Measurements from ENCODE around the gene FNIP1. TPM values are rescaled to one million over a fixed set of nuclear protein-coding genes. Genes with fewer than 3 reads are reported as not detected.

FNIP1 gene
- total and polyA plus RNA-seq, 2 of the 13 experiments (the other 11 are each of a cell fraction or from before 2014, with no cell fraction given), result 10.9 to 29.3 TPM

GRCh38 chr5:131634996-131635683 is 161.7 kb downstream of the FNIP1 start, which contains the start of gene RAPGEF6 (continued):
- TF ChIP-seq PREB (CRISPR knock-in tag; IDR thresholded peaks at IDR 0.05) (no peak), MAFG (CRISPR knock-in tag; IDR thresholded peaks at IDR 0.05) (no peak), NAIF1 (CRISPR knock-in tag; IDR thresholded peaks at IDR 0.05; ENCODE audit: borderline replicate concordance) (peak; percentile 47; the same call in 1 of the 2 replicates), TEAD3 (CRISPR knock-in tag; optimal IDR thresholded peaks at IDR 0.05; ENCODE audit: borderline replicate concordance) (peak; percentile 34), EED (CRISPR knock-in tag; IDR thresholded peaks at IDR 0.05) (peak; percentile 12; the same call in 1 of the 2 replicates), XBP1 (CRISPR knock-in tag; IDR thresholded peaks at IDR 0.05) (no peak), MIXL1 (CRISPR knock-in tag; IDR thresholded peaks at IDR 0.05) (peak; percentile 69), GABPB1 (CRISPR knock-in tag; IDR thresholded peaks at IDR 0.05) (peak; percentile 83), ATF7-NPFF (CRISPR knock-in tag; IDR thresholded peaks at IDR 0.05; ENCODE audit: low read depth) (no peak), MIER3 (CRISPR knock-in tag; IDR thresholded peaks at IDR 0.05; ENCODE audit: borderline replicate concordance) (no peak; the same call in 1 of the 2 replicates), RFXAP (CRISPR knock-in tag; IDR thresholded peaks at IDR 0.05; ENCODE audit: borderline replicate concordance) (peak; percentile 27; the same call in 1 of the 2 replicates), KAT8 (CRISPR knock-in tag; IDR thresholded peaks at IDR 0.05) (peak; percentile 94), ATAD3A (CRISPR knock-in tag; IDR thresholded peaks at IDR 0.05) (no peak), ZUFSP (CRISPR knock-in tag; IDR thresholded peaks at IDR 0.05; ENCODE audit: borderline replicate concordance) (no peak), ZNF10 (CRISPR knock-in tag; IDR thresholded peaks at IDR 0.05; ENCODE audit: borderline replicate concordance, low read depth) (no peak)
- TF ChIP-seq, protein P1, sequence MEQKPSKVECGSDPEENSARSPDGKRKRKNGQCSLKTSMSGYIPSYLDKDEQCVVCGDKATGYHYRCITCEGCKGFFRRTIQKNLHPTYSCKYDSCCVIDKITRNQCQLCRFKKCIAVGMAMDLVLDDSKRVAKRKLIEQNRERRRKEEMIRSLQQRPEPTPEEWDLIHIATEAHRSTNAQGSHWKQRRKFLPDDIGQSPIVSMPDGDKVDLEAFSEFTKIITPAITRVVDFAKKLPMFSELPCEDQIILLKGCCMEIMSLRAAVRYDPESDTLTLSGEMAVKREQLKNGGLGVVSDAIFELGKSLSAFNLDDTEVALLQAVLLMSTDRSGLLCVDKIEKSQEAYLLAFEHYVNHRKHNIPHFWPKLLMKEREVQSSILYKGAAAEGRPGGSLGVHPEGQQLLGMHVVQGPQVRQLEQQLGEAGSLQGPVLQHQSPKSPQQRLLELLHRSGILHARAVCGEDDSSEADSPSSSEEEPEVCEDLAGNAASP (CRISPR knock-in tag; IDR thresholded peaks at IDR 0.05; ENCODE audit: borderline replicate concordance), result peak; percentile 38; the same call in 1 of the 2 replicates
- TF ChIP-seq, protein P2, sequence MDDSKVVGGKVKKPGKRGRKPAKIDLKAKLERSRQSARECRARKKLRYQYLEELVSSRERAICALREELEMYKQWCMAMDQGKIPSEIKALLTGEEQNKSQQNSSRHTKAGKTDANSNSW (CRISPR knock-in tag; IDR thresholded peaks at IDR 0.05; ENCODE audit: borderline replicate concordance), result peak; percentile 23; the same call in 1 of the 2 replicates
- TF ChIP-seq, protein P3, sequence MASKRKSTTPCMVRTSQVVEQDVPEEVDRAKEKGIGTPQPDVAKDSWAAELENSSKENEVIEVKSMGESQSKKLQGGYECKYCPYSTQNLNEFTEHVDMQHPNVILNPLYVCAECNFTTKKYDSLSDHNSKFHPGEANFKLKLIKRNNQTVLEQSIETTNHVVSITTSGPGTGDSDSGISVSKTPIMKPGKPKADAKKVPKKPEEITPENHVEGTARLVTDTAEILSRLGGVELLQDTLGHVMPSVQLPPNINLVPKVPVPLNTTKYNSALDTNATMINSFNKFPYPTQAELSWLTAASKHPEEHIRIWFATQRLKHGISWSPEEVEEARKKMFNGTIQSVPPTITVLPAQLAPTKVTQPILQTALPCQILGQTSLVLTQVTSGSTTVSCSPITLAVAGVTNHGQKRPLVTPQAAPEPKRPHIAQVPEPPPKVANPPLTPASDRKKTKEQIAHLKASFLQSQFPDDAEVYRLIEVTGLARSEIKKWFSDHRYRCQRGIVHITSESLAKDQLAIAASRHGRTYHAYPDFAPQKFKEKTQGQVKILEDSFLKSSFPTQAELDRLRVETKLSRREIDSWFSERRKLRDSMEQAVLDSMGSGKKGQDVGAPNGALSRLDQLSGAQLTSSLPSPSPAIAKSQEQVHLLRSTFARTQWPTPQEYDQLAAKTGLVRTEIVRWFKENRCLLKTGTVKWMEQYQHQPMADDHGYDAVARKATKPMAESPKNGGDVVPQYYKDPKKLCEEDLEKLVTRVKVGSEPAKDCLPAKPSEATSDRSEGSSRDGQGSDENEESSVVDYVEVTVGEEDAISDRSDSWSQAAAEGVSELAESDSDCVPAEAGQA (IDR thresholded peaks at IDR 0.05; ENCODE audit: low read depth), result no peak
- TF ChIP-seq, protein P3 (CRISPR knock-in tag; IDR thresholded peaks at IDR 0.05; ENCODE audit: borderline replicate concordance), result no peak

All from HepG2 (cell line).